ENCODE results near the gene ATXN1.
A peak's percentile ranks its signal among the peaks of the same experiment; 100 is the strongest.

GRCh38 chr6:16319813-16320532, 441.3 kb downstream of the ATXN1 start:
- TF ChIP-seq POLR2A (IDR thresholded peaks at IDR 0.05; ENCODE audit: low read length): peak; percentile 31
- TF ChIP-seq GATA1 (IDR thresholded peaks at IDR 0.05; ENCODE audit: low read depth, low read length): no peak
